K562 (cell line): Measurements from ENCODE around the gene PPT2. TPM values are rescaled to one million over a fixed set of nuclear protein-coding genes. Genes with fewer than 3 reads are reported as not detected.

ENCODE experiments used
- ARID3B ChIP-seq: fragments of 250-450 bp; sonication (Bioruptor Pico); IDR thresholded peaks from 2 replicates; pipeline ENCODE4 v1.4.0; 2020; ENCODE audit warnings: borderline replicate concordance
- BHLHE40 ChIP-seq: IDR thresholded peaks from 2 replicates; pipeline ENCODE4 v1.6.1; 2011; ENCODE audit warnings: low read length, improper control_type of control experiment
- BRF1 ChIP-seq: IDR thresholded peaks from 3 replicates; pipeline ENCODE4 v1.6.1; 2011; ENCODE audit warnings: borderline replicate concordance, mild to moderate bottlenecking; ENCODE audit not compliant: insufficient read length; ENCODE audit errors: extremely low read depth
- CHCHD3 ChIP-seq: fragments of 250-450 bp; sonication (Bioruptor Pico); IDR thresholded peaks from 2 replicates; pipeline ENCODE4 v2.1.2; 2022; ENCODE audit warnings: mild to moderate bottlenecking
- EZH2 ChIP-seq: IDR thresholded peaks from 2 replicates; pipeline ENCODE4 v1.6.1; 2012; ENCODE audit warnings: low read depth, mild to moderate bottlenecking, inconsistent platforms, low read length, borderline replicate concordance
- HCFC1 ChIP-seq: IDR thresholded peaks from 2 replicates; pipeline ENCODE4 v1.6.1; 2012; ENCODE audit warnings: low read depth, low read length, improper control_type of control experiment
- HMG20B ChIP-seq: fragments of 250-450 bp; sonication (Bioruptor Pico); IDR thresholded peaks from 2 replicates; pipeline ENCODE4 v1.5.0; 2021; ENCODE audit warnings: mild to moderate bottlenecking
- ID3 ChIP-seq, 2 experiments: fragments of 250-450 bp in 1 of 2; fragments of 450-650 bp in 1 of 2; sonication (Bioruptor Pico) in 1 of 2; IDR thresholded peaks; 2 replicates each; pipeline versions ENCODE4 v1.6.1 to v1.8.0; 2016 to 2021; ENCODE audit warnings: mild to moderate bottlenecking in 2 of 2, moderate library complexity in 2 of 2, missing compliant biosample characterization in 1 of 2, missing genetic modification characterization in 1 of 2
- KHSRP ChIP-seq: fragments of 450-650 bp; IDR thresholded peaks from 2 replicates; pipeline ENCODE4 v1.6.1; 2017
- KLF16 ChIP-seq: IDR thresholded peaks from 2 replicates; pipeline ENCODE4 v1.6.1; 2016; ENCODE audit warnings: antibody characterized with exemption
- MTA2 ChIP-seq: fragments of 450-650 bp; IDR thresholded peaks from 2 replicates; pipeline ENCODE4 v1.6.1; 2016; ENCODE audit warnings: low read depth
- PCBP2 ChIP-seq: fragments of 200-400 bp; formaldehyde crosslinking; IDR thresholded peaks from 2 replicates; pipeline ENCODE4 v1.6.1; 2018; ENCODE audit warnings: low read length, low read depth, mild to moderate bottlenecking, moderate library complexity; ENCODE audit not compliant: poor library complexity, severe bottlenecking
- PHB ChIP-seq: fragments of 250-450 bp; sonication (Bioruptor Pico); IDR thresholded peaks from 2 replicates; pipeline ENCODE4 v1.5.0; 2021
- PRPF4 ChIP-seq: fragments of 200-400 bp; formaldehyde crosslinking; IDR thresholded peaks from one replicate; pipeline ENCODE4 v1.6.1; 2017; ENCODE audit warnings: low read length, low read depth, mild to moderate bottlenecking; ENCODE audit not compliant: insufficient read depth, poor library complexity, severe bottlenecking
- RBM34 ChIP-seq: fragments of 200-400 bp; formaldehyde crosslinking; IDR thresholded peaks from 2 replicates; pipeline ENCODE4 v1.6.1; 2018; ENCODE audit warnings: low read length, borderline replicate concordance; ENCODE audit not compliant: insufficient read depth
- TAF15 ChIP-seq: fragments of 200-400 bp; formaldehyde crosslinking; IDR thresholded peaks from 2 replicates; pipeline ENCODE4 v1.6.1; 2017; ENCODE audit warnings: mild to moderate bottlenecking, low read depth, low read length, moderate library complexity
- USF2 ChIP-seq: sonication (generic); formaldehyde crosslinking; IDR thresholded peaks from 2 replicates; pipeline ENCODE4 v1.5.0; 2020; ENCODE audit warnings: missing genetic modification reagents
- ZBTB1 ChIP-seq: sonication (generic); formaldehyde crosslinking; IDR thresholded peaks from 2 replicates; pipeline ENCODE4 v1.8.1; 2023; ENCODE audit warnings: missing genetic modification reagents, low read depth, mild to moderate bottlenecking, borderline replicate concordance
- ZBTB17 ChIP-seq: fragments of 450-650 bp; formaldehyde crosslinking; IDR thresholded peaks from 2 replicates; pipeline ENCODE4 v1.4.0; 2020; ENCODE audit warnings: mild to moderate bottlenecking
- ZEB2 ChIP-seq: fragments of 450-650 bp; IDR thresholded peaks from 2 replicates; pipeline ENCODE4 v1.6.1; 2016
- ZFPM2 ChIP-seq: fragments of 250-450 bp; sonication (Bioruptor Pico); IDR thresholded peaks from 2 replicates; pipeline ENCODE4 v1.5.1; 2022; ENCODE audit warnings: mild to moderate bottlenecking
- ZNF740 ChIP-seq, 3 experiments: fragments of 200-800 bp in 1 of 3; sonication (Bioruptor generic) in 1 of 3; sonication (generic) in 1 of 3; formaldehyde crosslinking in 1 of 3; IDR thresholded peaks; 2 replicates each; pipeline versions ENCODE4 v1.6.1 to v1.8.0; 2016 to 2022; ENCODE audit warnings: mild to moderate bottlenecking in 2 of 3, missing compliant biosample characterization in 2 of 3, missing genetic modification characterization in 2 of 3, missing genetic modification reagents in 1 of 3
- polyA plus RNA-seq, 8 experiments: library from polyadenylated mRNA; depleted of rRNA in 4 of 8; stranded (reverse) in 5 of 8; unstranded in 3 of 8; fragments of >200 nt; fragmentation: Nextera tagmentation in 2 of 8; fragmentation: Illumina TruSeq in 1 of 8; extraction: Ambion mirVana in 2 of 8; extraction: Trizol in 1 of 8; gene quantifications; 2 replicates each; pipeline versions ENCODE4 v1.2.1 to v1.2.3, GENCODE V29; 2011 to 2014; ENCODE audit warnings: inconsistent platforms in 1 of 8, missing spikeins in 1 of 8
- total RNA-seq, 7 experiments: library from RNA; depleted of rRNA in 6 of 7; stranded (reverse); fragments of >200 nt in 6 of 7; fragmentation: Illumina TruSeq in 2 of 7; extraction: Trizol in 2 of 7; gene quantifications; 2 replicates each; pipeline versions ENCODE4 v1.2.1 to v1.2.3, GENCODE V29; 2011 to 2021; ENCODE audit warnings: low replicate concordance in 1 of 7
- TF ChIP-seq, protein P1 (sequence below): fragments of 450-650 bp; IDR thresholded peaks from 2 replicates; pipeline ENCODE4 v1.6.1; 2018; ENCODE audit warnings: mild to moderate bottlenecking, low read depth; ENCODE audit not compliant: partially characterized antibody

PPT2 gene
- total and polyA plus RNA-seq, 9 of the 15 experiments (the other 6 are each of a cell fraction or from before 2014, with no cell fraction given) = 27.4 to 98.8 (median 69.9) TPM

DNA sequence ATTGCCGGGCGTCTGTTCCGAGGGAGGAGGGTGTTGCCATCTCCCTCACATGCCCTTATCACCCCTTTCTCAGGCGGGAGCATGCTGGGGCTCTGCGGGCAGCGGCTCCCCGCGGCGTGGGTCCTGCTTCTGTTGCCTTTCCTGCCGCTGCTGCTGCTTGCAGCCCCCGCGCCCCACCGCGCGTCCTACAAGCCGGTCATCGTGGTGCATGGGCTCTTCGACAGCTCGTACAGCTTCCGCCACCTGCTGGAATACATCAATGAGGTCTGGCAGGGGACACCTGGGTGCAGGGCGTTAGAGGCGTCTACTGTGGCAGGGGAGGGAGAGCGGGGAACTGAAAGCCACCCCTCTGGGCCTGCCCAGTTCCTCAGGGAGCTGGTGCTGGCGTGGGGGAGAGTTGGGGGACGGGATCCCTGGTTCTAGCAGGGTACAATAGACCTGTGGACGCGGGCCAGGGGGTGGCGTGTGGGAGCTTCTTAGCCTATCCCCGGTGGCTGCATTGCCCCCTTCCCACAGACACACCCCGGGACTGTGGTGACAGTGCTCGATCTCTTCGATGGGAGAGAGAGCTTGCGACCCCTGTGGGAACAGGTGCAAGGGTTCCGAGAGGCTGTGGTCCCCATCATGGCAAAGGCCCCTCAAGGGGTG lies 697 bp downstream of the PPT2 start (continued):
- no peak for TF ChIP-seq ID3 (CRISPR knock-in tag; IDR thresholded peaks at IDR 0.05)
- no peak for TF ChIP-seq ID3 (tag; IDR thresholded peaks at IDR 0.05)
- TF ChIP-seq, protein P1, sequence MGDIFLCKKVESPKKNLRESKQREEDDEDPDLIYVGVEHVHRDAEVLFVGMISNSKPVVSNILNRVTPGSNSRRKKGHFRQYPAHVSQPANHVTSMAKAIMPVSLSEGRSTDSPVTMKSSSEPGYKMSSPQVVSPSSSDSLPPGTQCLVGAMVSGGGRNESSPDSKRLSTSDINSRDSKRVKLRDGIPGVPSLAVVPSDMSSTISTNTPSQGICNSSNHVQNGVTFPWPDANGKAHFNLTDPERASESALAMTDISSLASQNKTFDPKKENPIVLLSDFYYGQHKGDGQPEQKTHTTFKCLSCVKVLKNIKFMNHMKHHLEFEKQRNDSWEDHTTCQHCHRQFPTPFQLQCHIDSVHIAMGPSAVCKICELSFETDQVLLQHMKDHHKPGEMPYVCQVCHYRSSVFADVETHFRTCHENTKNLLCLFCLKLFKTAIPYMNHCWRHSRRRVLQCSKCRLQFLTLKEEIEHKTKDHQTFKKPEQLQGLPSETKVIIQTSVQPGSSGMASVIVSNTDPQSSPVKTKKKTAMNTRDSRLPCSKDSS = no peak
- TF ChIP-seq CHCHD3 (CRISPR knock-in tag) = 0 out of 2 replicates have a peak, but pooled peaks have one; percentile 6
- peak; percentile 51; the same call in 1 of the 2 replicates for TF ChIP-seq BHLHE40
- no peak; the same call in none of the 2 replicates for TF ChIP-seq ZNF740 (CRISPR knock-in tag; IDR thresholded peaks at IDR 0.05)
- no peak for TF ChIP-seq ZNF740 (tag; IDR thresholded peaks at IDR 0.05)
- TF ChIP-seq BRF1 = no peak
- TF ChIP-seq HCFC1 = peak; percentile 43; the same call in 1 of the 2 replicates
- 0 out of 2 replicates have a peak, but pooled peaks have one; percentile 23 for TF ChIP-seq MTA2
- TF ChIP-seq ZBTB17 (CRISPR knock-in tag) = no peak
- TF ChIP-seq PCBP2 = no peak
- TF ChIP-seq ZBTB1 (CRISPR knock-in tag) = no peak; the same call in 1 of the 2 replicates
- no peak for TF ChIP-seq ARID3B (CRISPR knock-in tag)
- TF ChIP-seq USF2 = no peak
- TF ChIP-seq KLF16 = peak; percentile 67; the same call in 1 of the 2 replicates
- 0 out of 2 replicates have a peak, but pooled peaks have one; percentile 67 for TF ChIP-seq PHB (CRISPR knock-in tag)
- TF ChIP-seq KHSRP = no peak
- no peak for TF ChIP-seq ZFPM2
- no peak for TF ChIP-seq RBM34
- TF ChIP-seq ZEB2 = no peak; the same call in 1 of the 2 replicates
- no peak for TF ChIP-seq TAF15
- no peak for TF ChIP-seq EZH2
- no peak for TF ChIP-seq PRPF4
- TF ChIP-seq HMG20B = no peak
